Astrocyte of the hippocampus (primary cell): Measurements from ENCODE around the gene TSPY2.
"Not testable (repeated sequence)": the region's sequence is repeated elsewhere in the genome, so short reads cannot be mapped to it uniquely, and the experiment has no call there.

ENCODE experiments used
- DNase-seq: peaks from one replicate; pipeline ENCODE4 v3.0.0; 2011; ENCODE audit warnings: low read depth, low spot score

The TSPY2 gene

GRCh38 chrY:6245923-6246322 lies at the start of gene TSPY2:
Gene TSPY2, plus strand, starts transcription at chrY:6246223. Its CDS starts 46 bp downstream, at chrY:6246269.
- DNase-seq, result not testable (repeated sequence)

- DNase-seq, result not testable (repeated sequence)
Measured at GRCh38 chrY:6209565-6209964, 36.5 kb upstream of the TSPY2 start.

GRCh38 chrY:6217045-6217444 lies 29.0 kb upstream of the TSPY2 start:
- DNase-seq, result not testable (repeated sequence)

GRCh38 chrY:6269839-6270238 lies 23.8 kb downstream of the TSPY2 start:
- DNase-seq, result not testable (repeated sequence)
